Astrocyte of the cerebellum (primary cell): ENCODE data around the gene CCDC85B.

ENCODE experiments used
- DNase-seq: peaks from one replicate; pipeline ENCODE4 v3.0.0-alpha.2; 2011; ENCODE audit warnings: low read depth
- H3K4me3 ChIP-seq: 2 replicates; pipeline ENCODE4 v1.5.1; 2011; ENCODE audit warnings: mild to moderate bottlenecking, low read depth, low read length, moderate library complexity
- in situ Hi-C: cut with HindIII; loops from 2 replicates; pipeline ENCODE4 v1.10.0; 2017; ENCODE audit warnings: low sequenced_read_pairs
- TF ChIP-seq, protein P1 (sequence below): IDR thresholded peaks from 2 replicates; pipeline ENCODE4 v1.5.1; 2012; ENCODE audit warnings: low read length, low read depth, moderate library complexity, mild to moderate bottlenecking; ENCODE audit errors: missing control alignments

The CCDC85B gene

DNA sequence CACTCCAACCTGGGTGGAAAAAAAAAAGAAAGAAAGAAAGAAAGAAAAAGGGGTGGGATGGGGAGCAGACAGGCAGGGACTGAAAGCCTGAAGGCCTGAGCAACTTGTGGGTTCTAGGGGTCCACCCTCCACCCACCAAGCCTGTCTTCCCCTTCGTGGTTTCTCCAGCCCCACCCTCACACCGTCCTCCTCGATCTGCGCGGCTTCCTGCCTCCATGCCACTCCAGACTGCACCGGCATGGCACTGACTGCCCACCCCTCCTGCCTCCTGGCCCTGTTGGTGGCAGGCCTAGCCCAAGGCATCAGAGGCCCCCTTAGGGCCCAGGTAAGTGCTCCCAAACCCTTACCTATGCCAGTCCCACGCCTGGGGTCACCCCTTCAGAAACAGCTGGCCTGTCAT lies 10.9 kb upstream of the CCDC85B start, which contains the start of gene CTSW:
Gene CTSW (plus strand): TSS at position 221 of the 400 bp plus-strand sequence. CDS start 18 bp downstream, at position 239.
- TF ChIP-seq, protein P1, sequence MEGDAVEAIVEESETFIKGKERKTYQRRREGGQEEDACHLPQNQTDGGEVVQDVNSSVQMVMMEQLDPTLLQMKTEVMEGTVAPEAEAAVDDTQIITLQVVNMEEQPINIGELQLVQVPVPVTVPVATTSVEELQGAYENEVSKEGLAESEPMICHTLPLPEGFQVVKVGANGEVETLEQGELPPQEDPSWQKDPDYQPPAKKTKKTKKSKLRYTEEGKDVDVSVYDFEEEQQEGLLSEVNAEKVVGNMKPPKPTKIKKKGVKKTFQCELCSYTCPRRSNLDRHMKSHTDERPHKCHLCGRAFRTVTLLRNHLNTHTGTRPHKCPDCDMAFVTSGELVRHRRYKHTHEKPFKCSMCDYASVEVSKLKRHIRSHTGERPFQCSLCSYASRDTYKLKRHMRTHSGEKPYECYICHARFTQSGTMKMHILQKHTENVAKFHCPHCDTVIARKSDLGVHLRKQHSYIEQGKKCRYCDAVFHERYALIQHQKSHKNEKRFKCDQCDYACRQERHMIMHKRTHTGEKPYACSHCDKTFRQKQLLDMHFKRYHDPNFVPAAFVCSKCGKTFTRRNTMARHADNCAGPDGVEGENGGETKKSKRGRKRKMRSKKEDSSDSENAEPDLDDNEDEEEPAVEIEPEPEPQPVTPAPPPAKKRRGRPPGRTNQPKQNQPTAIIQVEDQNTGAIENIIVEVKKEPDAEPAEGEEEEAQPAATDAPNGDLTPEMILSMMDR: no peak
- in situ Hi-C loops: no loop called here
- no peak for DNase-seq
- H3K4me3 ChIP-seq: no peak within 1 kb of the TSS

- H3K4me3 ChIP-seq: no peak overlapping the region
- in situ Hi-C loops: no loop called here
- TF ChIP-seq, protein P1: no peak
- DNase-seq: no peak
These were observed 10.4 kb upstream of the CCDC85B start for GRCh38 chr11:65880027-65880426.

DNA sequence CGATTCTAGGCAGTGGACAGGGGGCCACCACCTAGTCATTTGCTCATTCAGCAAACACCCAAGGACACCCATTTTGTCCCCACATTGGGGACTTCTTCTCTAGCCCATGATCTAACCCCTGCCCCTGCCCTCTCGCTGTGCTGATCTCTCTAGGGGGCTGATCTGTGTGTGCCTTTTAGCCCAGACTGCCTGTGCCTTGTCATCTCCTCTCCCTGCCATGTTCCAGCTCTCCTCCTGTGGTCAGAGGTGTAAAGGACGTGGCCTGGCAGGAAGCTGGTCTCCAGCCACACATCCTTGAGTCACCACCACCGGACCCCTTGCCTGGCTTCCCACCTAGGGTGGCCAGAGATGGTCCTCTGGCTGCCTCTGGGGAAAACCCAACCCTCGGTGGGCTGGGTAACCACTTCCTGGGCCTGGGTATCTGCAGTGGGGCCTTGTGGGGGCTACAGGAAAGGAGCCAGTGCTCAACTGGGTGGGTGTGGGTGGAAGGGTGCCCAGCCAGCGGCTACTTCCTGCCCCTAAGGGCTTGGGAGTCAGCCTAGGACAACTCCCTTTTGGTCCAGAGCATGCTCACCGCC lies 9.5 kb upstream of the CCDC85B start:
- TF ChIP-seq, protein P1: no peak
- in situ Hi-C loops: no loop called here
- DNase-seq: no peak
- H3K4me3 ChIP-seq: no peak overlapping the region

DNA sequence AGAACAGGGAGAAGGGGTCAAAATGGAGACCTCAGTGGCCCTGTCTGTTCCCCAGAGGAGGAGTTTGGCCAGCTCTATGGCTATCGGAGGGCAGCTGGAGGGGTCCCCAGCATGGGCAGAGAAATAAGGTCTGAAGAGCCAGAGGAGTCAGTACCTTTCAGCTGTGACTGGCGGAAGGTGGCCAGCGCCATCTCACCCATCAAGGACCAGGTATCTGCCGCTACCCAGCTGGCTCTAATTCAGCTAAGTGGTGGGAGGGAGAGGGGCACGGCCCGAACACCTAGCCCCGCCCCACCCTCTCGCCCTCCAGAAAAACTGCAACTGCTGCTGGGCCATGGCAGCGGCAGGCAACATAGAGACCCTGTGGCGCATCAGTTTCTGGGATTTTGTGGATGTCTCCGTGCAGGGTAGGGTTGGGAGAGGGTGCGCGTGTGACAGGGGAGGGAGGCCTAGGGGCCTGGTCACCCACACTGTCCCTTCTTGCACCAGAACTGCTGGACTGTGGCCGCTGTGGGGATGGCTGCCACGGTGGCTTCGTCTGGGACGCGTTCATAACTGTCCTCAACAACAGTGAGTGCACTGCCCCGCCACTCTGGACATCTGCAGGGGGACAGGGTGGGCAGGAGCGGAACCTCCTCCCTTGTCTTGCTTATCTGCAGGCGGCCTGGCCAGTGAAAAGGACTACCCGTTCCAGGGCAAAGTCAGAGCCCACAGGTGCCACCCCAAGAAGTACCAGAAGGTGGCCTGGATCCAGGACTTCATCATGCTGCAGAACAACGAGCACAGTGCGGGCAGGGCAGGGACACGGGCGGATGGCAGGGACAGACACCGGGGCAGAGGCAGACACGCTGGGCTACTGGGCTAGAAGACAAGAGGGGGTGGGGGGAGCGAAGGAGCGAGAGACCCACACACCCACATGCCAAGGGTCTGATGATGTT lies 8.1 kb upstream of the CCDC85B start:
- no peak overlapping the region for H3K4me3 ChIP-seq
- in situ Hi-C loops: no loop called here
- no peak for DNase-seq
- TF ChIP-seq, protein P1: no peak

GRCh38 chr11:65883058-65883761 lies 7.3 kb upstream of the CCDC85B start:
- in situ Hi-C loops: no loop called here
- no peak overlapping the region for H3K4me3 ChIP-seq
- TF ChIP-seq, protein P1: no peak
- no peak for DNase-seq
